IPS DF 6.9 (cell line): ENCODE results near the gene OSBPL3.

Experiments
- DNase-seq: peaks from one replicate; pipeline ENCODE4 v3.0.0-alpha.2; 2013; ENCODE audit warnings: low read depth, low spot score
- H3K27ac ChIP-seq: one replicate; pipeline ENCODE4 v1.5.1; 2013; ENCODE audit warnings: low read length, control low read depth
- H3K27me3 ChIP-seq: 2 replicates; pipeline ENCODE4 v1.6.1; 2013; ENCODE audit warnings: mild to moderate bottlenecking, low read length; ENCODE audit not compliant: control insufficient read depth, insufficient read depth
- H3K36me3 ChIP-seq: 2 replicates; pipeline ENCODE4 v1.6.1; 2013; ENCODE audit warnings: low read length; ENCODE audit not compliant: control insufficient read depth, insufficient read depth
- H3K4me1 ChIP-seq: 2 replicates; pipeline ENCODE4 v1.6.1; 2013; ENCODE audit warnings: low read length; ENCODE audit not compliant: control insufficient read depth, insufficient read depth
- H3K4me3 ChIP-seq: 2 replicates; pipeline ENCODE4 v1.5.1; 2013; ENCODE audit warnings: mild to moderate bottlenecking, low read length
- H3K9me3 ChIP-seq: 2 replicates; pipeline ENCODE4 v1.6.1; 2013; ENCODE audit warnings: low read length, inconsistent platforms; ENCODE audit not compliant: control insufficient read depth, insufficient read depth
- WGBS: extraction: QIAGEN DNeasy Blood & Tissue Kit; methylation state at CpG from one replicate; pipeline ENCODE4 v1.1.7; 2013; ENCODE audit warnings: mixed read lengths, missing lambda C conversion rate; ENCODE audit not compliant: insufficient read length, insufficient coverage; 5-methylcytosine and 5-hydroxymethylcytosine counted together

The OSBPL3 gene

GRCh38 chr7:24958399-24958798, 21.6 kb downstream of the OSBPL3 start:
- no peak overlapping the region for H3K27ac ChIP-seq
- no peaks in the 10 kb centered on the region for H3K4me1 ChIP-seq
- no peak for DNase-seq
- H3K4me3 ChIP-seq = no peak overlapping the region
- H3K9me3 ChIP-seq = no peaks in the 10 kb centered on the region
- no peaks in the 10 kb centered on the region for H3K36me3 ChIP-seq
- no peaks in the 10 kb centered on the region for H3K27me3 ChIP-seq

DNA sequence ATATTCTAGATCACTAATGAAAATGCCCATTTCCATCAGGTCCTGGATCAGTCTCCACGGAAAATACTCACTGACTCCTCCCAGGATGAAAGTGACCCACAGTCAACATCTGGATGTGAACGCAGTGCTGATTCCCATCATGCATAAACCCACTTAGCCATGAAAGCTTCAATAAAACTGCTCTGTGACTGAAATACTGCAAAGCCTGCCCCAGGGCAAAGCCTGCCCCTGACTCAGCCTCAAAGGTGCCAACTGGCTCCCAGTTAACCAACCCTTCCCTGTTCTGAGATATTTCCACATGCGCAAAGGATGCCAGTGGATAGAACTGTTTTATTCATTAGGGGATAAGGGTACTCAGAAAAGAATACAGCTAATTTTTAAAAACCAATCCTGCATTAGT, 24.0 kb downstream of the OSBPL3 start:
- DNase-seq = no peak
- Histone ChIP-seq H3K9me3 (no peaks in the 10 kb centered on the region), H3K27ac (no peak overlapping the region), H3K36me3 (no peaks in the 10 kb centered on the region), H3K27me3 (no peaks in the 10 kb centered on the region), H3K4me1 (no peaks in the 10 kb centered on the region), H3K4me3 (no peak overlapping the region)
- no CpG with 5 or more reads among the region's 3 CpGs for WGBS

GRCh38 chr7:24955313-24955712, 24.7 kb downstream of the OSBPL3 start:
- Histone ChIP-seq H3K4me3 (no peak overlapping the region), H3K27ac (no peak overlapping the region), H3K27me3 (no peaks in the 10 kb centered on the region), H3K9me3 (no peaks in the 10 kb centered on the region), H3K36me3 (no peaks in the 10 kb centered on the region), H3K4me1 (no peaks in the 10 kb centered on the region)
- no CpG with 5 or more reads among the region's 1 CpG for WGBS
- DNase-seq = no peak

DNA sequence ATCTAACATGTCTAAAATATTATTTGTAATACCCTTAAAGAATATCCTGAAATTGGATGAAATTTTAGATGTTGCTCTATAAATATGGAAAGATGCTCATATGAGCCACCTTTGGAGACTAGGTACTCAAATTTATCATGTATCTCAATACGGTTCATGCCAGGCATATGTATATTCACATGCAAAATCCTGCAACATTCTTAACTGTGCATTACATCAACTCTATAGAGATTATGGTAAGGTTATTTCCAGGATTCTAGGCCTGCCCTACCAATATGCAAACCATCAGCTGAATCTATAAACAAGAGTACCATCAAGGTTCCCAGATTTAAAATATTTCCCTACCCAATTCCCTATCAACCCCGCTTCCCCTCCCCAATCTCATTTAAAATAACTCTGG, 27.5 kb downstream of the OSBPL3 start:
- WGBS = 100% methylated on average over 1 of the region's 2 CpGs
- H3K27me3 ChIP-seq = no peaks in the 10 kb centered on the region
- no peaks in the 10 kb centered on the region for H3K4me1 ChIP-seq
- DNase-seq = no peak
- no peaks in the 10 kb centered on the region for H3K9me3 ChIP-seq
- H3K36me3 ChIP-seq = no peaks in the 10 kb centered on the region
- H3K4me3 ChIP-seq = no peak overlapping the region
- no peak overlapping the region for H3K27ac ChIP-seq

- no peak for DNase-seq
- Histone ChIP-seq H3K4me3 (no peak overlapping the region), H3K4me1 (no peaks in the 10 kb centered on the region), H3K27ac (no peak overlapping the region), H3K36me3 (no peaks in the 10 kb centered on the region), H3K9me3 (no peaks in the 10 kb centered on the region), H3K27me3 (no peaks in the 10 kb centered on the region)
- no CpG with 5 or more reads among the region's 3 CpGs for WGBS
Observed at GRCh38 chr7:24951441-24951980, 28.5 kb downstream of the OSBPL3 start.

DNA sequence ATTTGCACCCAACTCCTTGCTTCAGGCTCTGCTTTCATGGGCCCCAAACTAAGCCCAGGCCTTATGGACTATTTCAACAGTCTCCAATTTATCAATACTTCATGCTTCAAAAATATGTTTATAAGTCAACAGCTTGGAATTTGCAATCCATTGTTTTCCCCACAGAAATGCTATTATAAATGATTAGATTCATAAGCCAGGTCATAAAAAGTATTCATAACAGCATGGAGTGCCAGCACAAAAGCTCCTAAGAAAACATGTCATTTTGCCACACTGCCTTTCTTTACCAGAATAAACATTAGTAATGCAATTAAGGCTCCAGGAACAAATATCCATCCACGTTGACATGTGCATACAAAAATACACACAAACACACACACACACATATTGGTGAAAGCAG, 30.1 kb downstream of the OSBPL3 start:
- no peak overlapping the region for H3K27ac ChIP-seq
- no peak overlapping the region for H3K4me3 ChIP-seq
- DNase-seq = no peak
- H3K9me3 ChIP-seq = no peaks in the 10 kb centered on the region
- no peaks in the 10 kb centered on the region for H3K36me3 ChIP-seq
- H3K4me1 ChIP-seq = no peaks in the 10 kb centered on the region
- no CpG with 5 or more reads among the region's 1 CpG for WGBS
- H3K27me3 ChIP-seq = no peaks in the 10 kb centered on the region

DNA sequence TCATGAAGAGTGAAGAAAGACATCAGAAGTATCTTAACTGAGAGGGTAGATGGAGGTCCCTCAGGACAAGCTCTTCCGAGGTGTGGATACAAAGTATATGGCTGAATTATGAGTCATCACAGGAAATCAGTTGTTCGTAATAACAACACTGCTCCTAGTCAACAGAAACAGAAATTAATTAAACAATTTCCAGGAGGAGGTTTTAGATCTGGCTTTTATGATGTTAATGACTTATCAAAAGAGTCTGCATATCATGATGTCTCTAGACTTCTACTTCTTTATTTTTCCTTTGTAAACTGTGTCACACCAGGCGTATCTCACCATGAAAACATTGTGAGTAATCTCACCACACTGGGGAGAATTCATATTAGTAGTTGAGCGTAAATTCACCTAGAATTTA, 31.2 kb downstream of the OSBPL3 start:
- no peak for DNase-seq
- H3K27ac ChIP-seq = no peak overlapping the region
- H3K9me3 ChIP-seq = no peaks in the 10 kb centered on the region
- H3K4me3 ChIP-seq = no peak overlapping the region
- WGBS = no CpG with 5 or more reads among the region's 4 CpGs
- no peaks in the 10 kb centered on the region for H3K27me3 ChIP-seq
- H3K4me1 ChIP-seq = no peaks in the 10 kb centered on the region
- no peaks in the 10 kb centered on the region for H3K36me3 ChIP-seq

DNA sequence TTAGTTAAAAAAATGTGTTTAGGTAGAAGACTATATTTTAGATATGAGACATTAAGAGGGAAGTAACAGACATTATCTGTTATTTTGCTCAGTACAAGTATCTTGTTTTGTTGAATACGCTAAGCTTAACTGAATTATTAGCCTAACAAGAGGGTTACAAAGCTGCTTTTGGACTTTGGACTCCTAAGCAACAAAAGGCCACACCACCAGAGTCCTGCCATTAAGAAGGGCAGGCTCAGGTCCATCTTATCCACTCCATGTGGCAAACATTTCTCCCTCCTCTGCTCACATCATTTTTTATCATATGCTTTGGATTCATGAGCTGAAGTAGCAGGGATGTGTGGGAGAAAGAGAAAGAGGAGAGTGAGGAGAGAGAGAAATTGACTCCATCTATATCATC, 33.5 kb downstream of the OSBPL3 start:
- WGBS = no CpG with 5 or more reads among the region's 1 CpG
- DNase-seq = no peak
- H3K27me3 ChIP-seq = no peaks in the 10 kb centered on the region
- H3K4me1 ChIP-seq = no peaks in the 10 kb centered on the region
- no peaks in the 10 kb centered on the region for H3K9me3 ChIP-seq
- no peak overlapping the region for H3K4me3 ChIP-seq
- H3K27ac ChIP-seq = no peak overlapping the region
- no peaks in the 10 kb centered on the region for H3K36me3 ChIP-seq

DNA sequence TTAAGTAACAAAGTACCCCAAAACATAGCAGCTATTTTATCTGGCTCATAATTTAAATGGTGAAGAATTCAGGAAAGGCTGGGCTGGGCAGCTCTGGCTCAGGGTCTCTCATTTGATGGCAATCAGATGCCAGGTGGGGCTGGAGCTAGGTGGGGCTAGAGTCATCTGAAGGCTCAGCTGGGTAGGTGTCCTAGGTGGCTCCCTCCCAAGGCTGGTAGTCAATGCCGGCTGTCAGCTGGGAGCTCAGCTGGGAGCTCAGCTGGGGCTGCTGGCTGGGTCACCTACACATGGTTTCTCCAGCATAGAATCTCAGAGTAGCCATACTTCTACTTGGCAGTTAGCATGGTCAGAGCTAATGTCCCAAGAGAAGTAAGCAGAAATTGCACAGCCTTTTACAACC, 34.1 kb downstream of the OSBPL3 start:
- Histone ChIP-seq H3K27ac (no peak overlapping the region), H3K27me3 (no peaks in the 10 kb centered on the region), H3K4me1 (no peaks in the 10 kb centered on the region), H3K36me3 (no peaks in the 10 kb centered on the region), H3K9me3 (no peaks in the 10 kb centered on the region), H3K4me3 (no peak overlapping the region)
- no peak for DNase-seq
- WGBS = no CpG with 5 or more reads among the region's 1 CpG

DNA sequence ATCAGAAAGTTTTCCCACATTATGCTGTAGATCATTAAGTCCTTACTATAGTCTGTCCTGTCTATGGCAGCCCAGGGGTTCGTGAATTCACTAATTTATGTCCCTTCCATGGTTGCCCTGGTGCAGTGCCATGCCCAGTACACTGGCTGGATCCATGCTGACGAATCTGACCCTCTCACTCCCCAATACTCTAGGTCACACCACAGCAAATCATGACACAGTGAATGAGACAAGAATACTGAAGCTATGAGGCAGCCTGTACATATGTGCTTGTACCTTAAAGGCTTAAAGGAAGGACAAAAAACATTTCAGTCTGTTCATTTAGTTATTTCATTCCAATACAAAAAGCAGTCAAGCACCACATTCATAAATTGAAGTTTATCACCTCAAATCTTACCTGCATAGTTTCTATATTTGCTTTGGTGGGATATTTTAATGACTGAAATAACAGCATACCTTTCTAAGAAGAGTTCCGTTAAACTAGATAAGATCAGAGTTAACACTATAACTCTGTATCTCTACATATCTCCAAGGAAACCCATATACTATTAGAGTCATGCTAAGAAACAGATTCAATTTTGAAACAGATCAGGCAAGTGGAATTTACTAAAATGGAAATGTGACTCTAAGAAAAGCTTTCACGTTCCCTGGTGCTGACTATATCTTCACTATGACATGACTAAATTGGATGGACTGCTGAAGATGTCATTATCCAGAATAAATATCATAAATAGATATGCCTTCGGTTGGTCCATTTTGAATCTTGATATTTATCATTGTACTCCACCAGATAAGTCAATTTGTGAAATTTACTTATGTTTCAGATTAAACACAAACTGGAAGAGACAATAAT, 36.7 kb downstream of the OSBPL3 start:
- H3K4me1 ChIP-seq = no peaks in the 10 kb centered on the region
- no peaks in the 10 kb centered on the region for H3K27me3 ChIP-seq

DNA sequence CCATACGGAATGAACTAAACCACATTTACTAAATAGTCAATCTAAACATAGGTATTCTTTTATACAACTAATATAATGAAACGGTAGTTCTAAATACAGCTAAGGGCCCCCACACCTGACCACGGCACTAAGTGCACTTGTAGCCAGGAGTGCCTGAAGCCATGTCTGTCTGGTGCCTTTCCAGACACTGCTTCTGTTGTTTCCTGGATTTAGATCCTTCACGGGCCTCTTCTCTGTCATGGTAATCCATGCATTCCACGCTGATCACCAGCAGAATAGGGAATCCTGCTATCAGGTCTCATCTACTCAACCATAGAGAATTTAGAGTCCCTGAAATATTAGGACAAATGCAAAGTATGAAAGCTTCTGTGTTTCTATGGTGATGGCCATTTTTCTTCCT, 37.8 kb downstream of the OSBPL3 start:
- Histone ChIP-seq H3K4me3 (no peak overlapping the region), H3K4me1 (no peaks in the 10 kb centered on the region), H3K27me3 (no peaks in the 10 kb centered on the region), H3K36me3 (no peaks in the 10 kb centered on the region), H3K9me3 (no peaks in the 10 kb centered on the region), H3K27ac (no peak overlapping the region)
- no peak for DNase-seq
- no CpG with 5 or more reads among the region's 5 CpGs for WGBS

More for the DNA sequence above, 36.7 kb downstream of the OSBPL3 start:
- Histone ChIP-seq H3K27ac (no peak overlapping the region), H3K36me3 (no peaks in the 10 kb centered on the region), H3K9me3 (no peaks in the 10 kb centered on the region), H3K4me3 (no peak overlapping the region)
- no CpG with 5 or more reads among the region's 5 CpGs for WGBS
- DNase-seq = no peak
